Left colon (tissue), 2 donors: ENCODE data around the gene SCG2. TPM values are rescaled to one million over a fixed set of nuclear protein-coding genes. Genes with fewer than 3 reads are reported as not detected.

Experiments used
- ATAC-seq: fragments of 200-7000 bp; cut with Tn5 transposase; one replicate; pipeline ENCODE4 v1.9.1; 2020; ENCODE audit warnings: mild to moderate bottlenecking, moderate library complexity
- DNase-seq, 2 donors: peaks; one replicate each; pipeline ENCODE4 v3.0.0-alpha.2; 2020
- intact Hi-C, 2 donors: fragments of 100-400 bp; cut with DNase I in 1 of 2; cut with micrococcal nuclease in 1 of 2; formaldehyde crosslinking; loops; one replicate each; pipeline versions ENCODE4 v1.11.2 to v1.14.0; 2022; cut with DNase I, micrococcal nuclease
- long read RNA-seq: library from polyadenylated mRNA; unstranded; transcript quantifications from one replicate; pipeline ENCODE4 v2.0.0, GENCODE V29; 2021
- total RNA-seq, 2 donors: library from RNA; stranded (reverse); fragmentation: NEBNext Ultra II Directional; extraction: Animal tissue kit (Norgen Biotek cat#: 25700); gene quantifications; one replicate each; pipeline ENCODE4 v1.2.1, GENCODE V29; 2021
- donor health status: DM: no; HTN: no; CAD: no.
- donor health status: DM: yes; HTN: yes; CAD: no.

Gene SCG2
- total RNA-seq: 1 to 10 TPM; 2.7 to 6.7 TPM
- long read RNA-seq, transcript SCG2-201 (2 exons, 2,576 nt): major isoform, 11 of 12 reads
- long read RNA-seq, partial matches to known transcripts: 1 of 12 reads
- long read RNA-seq, other reads (novel, unspliced or antisense): 0 of 12 reads

- DNase-seq (peak; percentile 44 to 63), ATAC-seq (peak; percentile 84)
- intact Hi-C loops: no loop called here
Observed at GRCh38 chr2:223601932-223602666, at the start of gene SCG2. TSS of gene SCG2 (minus strand) at chr2:223602361. CDS start at chr2:223599282, 3,079 bp downstream.

- DNase-seq (no peak), ATAC-seq (no peak)
- intact Hi-C loops: no loop called here
Observed at GRCh38 chr2:223649554-223650533, 47.7 kb upstream of the SCG2 start.

- intact Hi-C loops: no loop called here
- DNase-seq: no peak
- no peak for ATAC-seq
Observed at GRCh38 chr2:223648755-223649154, 46.6 kb upstream of the SCG2 start.

- no peak for DNase-seq
- intact Hi-C loops: no loop called here
- no peak for ATAC-seq
Observed at GRCh38 chr2:223647258-223647952, 45.2 kb upstream of the SCG2 start.

- no peak for ATAC-seq
- intact Hi-C loops: no loop called here
Observed at GRCh38 chr2:223644136-223644535, 42.0 kb upstream of the SCG2 start.

GRCh38 chr2:223643309-223643708 is 41.1 kb upstream of the SCG2 start:
- intact Hi-C loops: no loop called here
- ATAC-seq (no peak), DNase-seq (no peak)

More at GRCh38 chr2:223644136-223644535, 42.0 kb upstream of the SCG2 start:
- no peak for DNase-seq

GRCh38 chr2:223642506-223642905 is 40.3 kb upstream of the SCG2 start:
- no peak for DNase-seq
- intact Hi-C loops: no loop called here
- no peak for ATAC-seq

- DNase-seq (no peak), ATAC-seq (no peak)
- intact Hi-C loops: no loop called here
Observed at GRCh38 chr2:223641082-223641481, 38.9 kb upstream of the SCG2 start.

- intact Hi-C loops: no loop called here
- ATAC-seq: no peak
- no peak for DNase-seq
Observed at GRCh38 chr2:223635080-223635479, 32.9 kb upstream of the SCG2 start.

- ATAC-seq: no peak
- DNase-seq: no peak
- intact Hi-C loops: no loop called here
Observed at GRCh38 chr2:223634238-223634637, 32.1 kb upstream of the SCG2 start.

GRCh38 chr2:223633656-223634055 is 31.5 kb upstream of the SCG2 start:
- ATAC-seq: no peak
- intact Hi-C loops: no loop called here
- no peak for DNase-seq

- ATAC-seq: no peak
- no peak for DNase-seq
- intact Hi-C loops: no loop called here
Observed at GRCh38 chr2:223632826-223633225, 30.7 kb upstream of the SCG2 start.

GRCh38 chr2:223626716-223627115 is 24.6 kb upstream of the SCG2 start:
- ATAC-seq (no peak), DNase-seq (no peak)
- intact Hi-C loops: no loop called here

GRCh38 chr2:223625652-223626051 is 23.5 kb upstream of the SCG2 start:
- intact Hi-C loops: no loop called here
- ATAC-seq (no peak), DNase-seq (no peak)

GRCh38 chr2:223621901-223622300 is 19.7 kb upstream of the SCG2 start:
- intact Hi-C loops: no loop called here
- DNase-seq: no peak
- ATAC-seq: no peak

GRCh38 chr2:223619486-223620129 is 17.4 kb upstream of the SCG2 start:
- intact Hi-C loops: no loop called here
- no peak for DNase-seq
- no peak for ATAC-seq

- no peak for DNase-seq
- no peak for ATAC-seq
- intact Hi-C loops: no loop called here
Observed at GRCh38 chr2:223618172-223619035, 16.2 kb upstream of the SCG2 start.

- DNase-seq (no peak), ATAC-seq (no peak)
- intact Hi-C loops: no loop called here
Observed at GRCh38 chr2:223614534-223614933, 12.4 kb upstream of the SCG2 start.
